Epidermal melanocyte (primary cell): Measurements from ENCODE around the gene DCXR.

Experiments
- DNase-seq: peaks from one replicate; pipeline ENCODE4 v3.0.0; 2011; ENCODE audit warnings: low spot score; ENCODE audit not compliant: insufficient read length

Gene DCXR

DNA sequence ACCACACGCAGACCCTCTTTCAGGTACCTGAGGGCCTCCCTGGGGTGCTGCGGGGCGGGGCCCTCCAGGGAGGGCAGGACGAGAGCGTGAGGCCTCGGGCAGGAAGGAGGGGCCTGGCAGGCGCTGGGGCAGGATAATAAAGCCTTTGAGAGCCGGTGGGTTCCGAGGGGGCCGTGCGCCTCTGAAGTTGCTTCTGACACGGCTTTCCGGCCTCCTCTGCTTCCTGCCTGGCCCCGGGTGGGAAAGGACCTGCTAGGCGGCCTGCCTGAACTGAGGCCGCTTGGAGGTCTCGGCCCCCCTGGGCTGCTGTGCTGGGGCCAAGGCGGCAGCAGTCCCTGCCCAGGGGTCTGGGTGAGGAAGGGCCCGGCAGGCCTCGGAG is 25.2 kb downstream of the DCXR start:
- DNase-seq, result no peak

GRCh38 chr17:82011617-82012187 is 25.8 kb downstream of the DCXR start:
- no peak for DNase-seq

DNA sequence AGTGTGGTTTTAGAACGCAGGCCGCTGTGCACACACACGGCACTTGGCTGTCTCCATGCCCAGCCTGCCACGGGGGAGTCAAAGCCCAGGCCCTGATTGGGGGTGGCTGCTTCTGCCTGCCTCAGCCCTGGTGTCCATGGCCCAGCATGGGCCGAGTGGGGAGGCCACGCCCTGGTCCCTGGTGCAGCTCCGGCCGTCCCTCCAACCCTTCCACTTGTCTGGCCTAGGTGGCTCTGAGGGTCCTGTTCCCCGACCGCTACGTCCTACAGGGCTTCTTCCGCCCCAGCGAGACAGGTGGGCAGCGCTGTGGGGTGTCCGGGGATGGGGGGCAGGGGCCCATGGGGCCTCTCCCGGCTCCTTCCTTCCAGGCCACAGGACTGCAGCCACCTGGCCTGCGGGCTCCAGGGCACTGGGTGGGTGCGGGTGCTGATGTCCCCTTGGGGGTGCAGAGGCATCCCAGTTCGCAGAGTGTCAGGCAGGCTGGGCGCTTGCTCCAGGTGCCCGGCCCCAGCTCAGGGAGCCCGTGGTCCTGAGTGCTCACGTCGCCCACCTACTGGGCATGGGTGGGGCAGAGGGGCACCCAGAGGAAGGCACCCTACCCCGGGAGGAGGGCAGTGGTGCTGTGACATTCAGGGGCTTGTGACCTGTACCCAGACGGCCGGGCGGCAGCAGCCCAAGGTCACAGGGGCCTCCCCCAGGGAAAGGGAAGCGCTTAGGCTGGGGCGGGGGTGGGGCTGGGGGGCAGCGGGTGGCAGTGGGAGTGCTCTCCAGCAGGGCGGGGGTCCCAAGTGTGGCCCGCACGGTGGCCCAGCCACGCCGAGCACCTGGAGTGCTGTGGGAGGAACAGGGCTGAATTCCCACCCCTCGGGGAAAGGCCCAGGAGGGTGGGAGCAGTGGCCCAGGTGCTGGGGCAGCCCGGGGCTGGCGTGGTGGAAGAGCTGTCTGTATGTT is 26.6 kb downstream of the DCXR start:
- DNase-seq, result no peak

- DNase-seq, result no peak
These were observed 28.1 kb downstream of the DCXR start for GRCh38 chr17:82009413-82009812.

- DNase-seq, result no peak
These were observed 28.5 kb downstream of the DCXR start for GRCh38 chr17:82008941-82009405.

GRCh38 chr17:82008258-82008940 is 29.1 kb downstream of the DCXR start:
- DNase-seq, result no peak

DNA sequence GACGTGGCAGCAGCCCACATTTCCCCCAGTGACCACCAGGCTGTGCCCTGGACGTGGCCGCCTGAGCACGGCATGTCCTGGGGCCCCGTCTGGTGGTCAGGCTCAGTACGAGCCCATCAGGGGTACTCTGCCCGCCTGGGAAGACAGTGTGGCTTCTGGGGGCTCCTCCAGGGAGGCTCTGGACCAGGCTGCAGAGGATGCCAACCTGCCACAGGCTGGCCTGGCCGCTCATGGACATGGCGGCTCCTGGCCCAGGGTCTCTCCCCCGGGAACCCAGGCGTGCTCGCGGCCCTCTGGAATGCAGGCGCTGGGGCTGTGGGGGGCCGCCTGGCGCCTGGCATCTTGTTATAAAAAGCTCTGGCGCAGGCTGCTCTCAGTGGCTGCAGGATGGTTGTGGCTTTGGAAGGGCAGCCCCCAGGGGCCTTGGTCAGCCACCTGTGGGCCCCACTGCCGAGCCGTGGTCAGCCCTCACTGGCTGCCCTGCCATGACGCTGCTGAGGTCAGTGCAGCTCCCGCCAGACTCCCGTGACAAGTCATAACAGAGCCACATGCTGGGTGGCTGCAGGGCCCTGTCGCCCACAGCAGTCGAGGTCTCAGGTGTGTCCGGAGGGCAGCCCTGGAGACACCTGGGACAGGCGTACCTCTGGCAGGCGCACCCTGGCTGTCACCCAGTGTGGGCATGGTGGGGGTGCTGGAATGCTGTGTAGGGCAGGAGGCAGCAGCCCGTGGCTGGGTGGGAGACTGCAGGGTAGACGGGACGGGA is 29.8 kb downstream of the DCXR start:
- no peak for DNase-seq

GRCh38 chr17:82007228-82007494 is 30.3 kb downstream of the DCXR start:
- DNase-seq, result no peak

GRCh38 chr17:82006468-82007227 is 30.8 kb downstream of the DCXR start:
- DNase-seq, result no peak

DNA sequence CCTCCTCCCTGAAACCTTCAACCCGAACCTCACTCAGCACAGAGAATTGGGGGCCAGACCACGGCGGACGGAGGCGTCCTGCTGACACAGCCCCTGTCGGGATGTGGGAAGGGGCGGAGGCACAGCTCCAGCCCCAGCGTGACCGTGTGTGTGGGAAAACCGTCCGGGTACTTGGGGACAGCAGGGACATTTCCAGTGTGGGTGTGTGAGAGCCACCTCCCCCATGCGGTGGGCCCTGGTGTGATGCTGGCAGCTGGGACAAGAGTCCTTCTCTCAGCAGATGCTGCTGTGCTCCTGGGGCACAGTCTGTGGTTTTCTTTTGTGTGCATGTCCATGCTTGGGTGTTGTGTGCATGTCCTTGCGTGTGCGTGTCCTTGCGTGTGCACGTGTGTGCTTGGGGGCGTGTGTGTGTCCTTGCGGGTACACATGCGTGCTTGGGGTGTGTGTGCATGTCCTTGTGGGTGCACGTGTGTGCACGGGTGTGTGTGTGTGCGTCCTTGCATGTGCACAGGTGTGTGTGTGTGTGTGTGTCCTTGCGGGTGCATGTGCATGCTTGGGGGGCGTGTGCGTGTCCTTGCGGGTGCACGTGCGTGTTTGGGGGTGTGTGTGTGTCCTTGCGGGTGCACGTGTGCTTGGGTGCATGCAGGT is 31.7 kb downstream of the DCXR start:
- DNase-seq, result no peak

DNA sequence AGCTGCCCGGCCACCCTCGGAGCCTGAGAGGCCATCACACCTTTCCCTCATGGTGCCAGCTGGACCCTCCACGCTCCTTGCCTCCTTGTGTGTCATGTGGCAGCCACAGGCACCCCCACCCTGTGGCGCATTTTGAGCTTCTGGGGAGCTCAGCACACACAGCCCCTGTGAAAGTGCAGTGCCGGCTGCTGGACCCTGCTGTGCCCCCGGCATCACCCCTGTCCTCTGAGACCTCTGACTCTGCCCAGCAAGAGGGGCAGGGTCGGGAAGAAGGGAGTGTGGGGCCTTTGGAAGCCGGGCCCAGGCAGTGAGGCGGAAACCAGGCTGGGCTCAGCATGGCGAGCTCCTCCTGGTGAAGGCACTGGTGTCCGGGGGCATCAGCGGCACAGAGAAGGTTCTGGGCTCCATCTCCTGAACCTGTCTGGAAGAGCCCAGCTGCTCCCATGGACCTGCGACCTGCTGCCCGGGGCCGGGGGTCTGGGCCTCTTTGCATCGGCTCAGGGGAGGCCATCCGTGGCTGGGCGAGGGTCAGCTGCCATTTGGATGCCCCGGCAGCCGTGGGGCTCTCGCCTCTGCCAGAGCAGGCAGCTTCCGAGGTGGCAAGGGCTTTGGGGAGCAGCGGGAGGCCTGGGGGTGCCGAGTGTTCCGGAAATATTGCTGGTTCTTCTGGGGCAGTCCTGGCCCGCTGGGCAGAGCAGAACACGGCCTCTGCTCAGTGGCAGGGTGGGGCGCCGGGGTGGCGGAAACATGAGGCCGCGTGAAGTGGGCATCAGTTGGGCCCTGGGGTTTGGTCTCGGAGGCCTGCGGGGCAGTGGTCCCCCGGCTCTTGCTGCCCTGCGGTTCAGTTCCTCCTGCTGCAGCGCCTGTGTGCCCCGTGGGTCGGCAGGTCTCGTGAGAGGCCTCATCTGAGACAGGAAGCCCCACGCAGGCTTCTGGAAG is 32.7 kb downstream of the DCXR start:
- DNase-seq, result no peak

GRCh38 chr17:82003411-82004381 is 33.8 kb downstream of the DCXR start:
- DNase-seq, result peak; percentile 89

- DNase-seq, result no peak
These were observed 35.9 kb downstream of the DCXR start for GRCh38 chr17:82001571-82002056.

- DNase-seq, result no peak
These were observed 36.5 kb downstream of the DCXR start for GRCh38 chr17:82000803-82001570.

DNA sequence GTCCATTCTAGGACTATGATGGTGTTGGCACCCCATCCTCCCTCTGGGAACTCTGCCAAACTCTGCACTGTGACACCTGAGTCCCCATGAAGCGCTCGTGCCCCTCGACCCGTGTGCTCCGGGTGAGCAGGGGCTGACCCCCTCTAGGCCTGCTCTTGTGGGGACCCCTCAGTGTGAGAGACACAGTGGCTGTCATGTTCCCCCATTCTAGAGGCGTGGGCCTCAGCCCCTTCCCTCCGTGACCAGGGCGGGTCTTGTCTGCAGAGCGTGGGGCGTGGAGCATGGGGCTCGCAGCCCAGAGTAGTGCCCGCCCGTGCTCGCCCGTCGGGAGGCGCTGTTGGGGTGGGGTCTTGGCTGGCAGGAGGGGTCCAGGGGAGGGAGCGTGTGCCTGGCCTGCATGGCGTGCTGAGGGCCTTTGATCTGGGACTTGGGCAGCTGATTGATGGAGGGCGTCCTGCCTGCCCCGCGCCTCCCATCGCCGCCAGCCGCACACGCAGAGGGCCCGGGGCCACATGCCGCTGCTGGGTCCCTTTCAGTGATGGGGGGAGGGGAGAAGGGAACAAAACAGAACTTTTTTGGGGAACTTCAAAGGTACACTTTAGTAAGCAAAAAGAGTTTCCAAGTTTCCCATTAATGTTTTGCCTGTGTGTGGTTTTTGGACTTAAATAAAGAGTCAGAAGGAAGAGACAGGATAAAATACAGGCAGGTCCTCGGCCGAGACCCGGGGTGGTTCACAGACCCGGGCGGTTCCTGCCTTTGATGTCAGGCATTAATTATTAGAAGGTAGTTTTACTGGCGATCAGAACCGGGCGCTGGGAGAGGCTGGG is 37.3 kb downstream of the DCXR start:
- no peak for DNase-seq

DNA sequence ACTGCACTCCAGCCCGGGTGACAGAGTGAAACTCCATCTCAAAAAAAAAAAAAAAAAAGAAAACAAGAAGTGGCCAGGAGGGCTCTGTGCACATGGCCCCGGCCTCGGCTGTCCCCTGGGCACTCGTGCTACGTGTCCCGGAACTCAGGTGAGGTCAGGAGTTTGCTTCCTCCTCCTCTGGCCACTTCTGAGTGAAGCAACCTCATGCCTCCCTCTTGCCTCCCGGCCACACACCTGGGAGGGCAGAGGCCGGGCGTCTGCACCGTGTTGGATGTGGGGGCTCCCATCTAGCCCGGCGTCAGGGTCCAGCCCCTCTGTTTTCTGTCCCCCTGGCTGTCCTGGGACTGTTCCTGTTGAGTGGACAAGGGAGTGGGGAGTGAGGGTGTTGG is 37.9 kb downstream of the DCXR start:
- DNase-seq, result no peak
